Testis (tissue), 3 donors: Measurements from ENCODE around the gene PACSIN2. TPM values are rescaled to one million over a fixed set of nuclear protein-coding genes. Genes with fewer than 3 reads are reported as not detected.

ENCODE experiments used
- DNase-seq: peaks from one replicate; pipeline ENCODE4 v3.0.0-alpha.2; 2019
- H3K27ac ChIP-seq, 2 donors: fragments of 200-600 bp; sonication (generic); one replicate each; pipeline ENCODE4 v1.5.1; 2019
- H3K27me3 ChIP-seq: fragments of 200-600 bp; sonication (generic); one replicate; pipeline ENCODE4 v1.5.1; 2019
- H3K36me3 ChIP-seq: fragments of 200-600 bp; sonication (generic); one replicate; pipeline ENCODE4 v1.5.1; 2017; ENCODE audit warnings: low read depth; ENCODE audit errors: missing control alignments
- H3K4me1 ChIP-seq: fragments of 200-600 bp; sonication (generic); one replicate; pipeline ENCODE4 v1.5.1; 2019
- H3K4me3 ChIP-seq, 2 donors: fragments of 200-600 bp; sonication (generic); one replicate each; pipeline ENCODE4 v1.5.1; 2017 to 2019
- H3K9me3 ChIP-seq: fragments of 200-600 bp; sonication (generic); one replicate; pipeline ENCODE4 v1.5.1; 2017
- POLR2A ChIP-seq: fragments of 450-650 bp; IDR thresholded peaks from one replicate; pipeline ENCODE4 v1.6.1; 2017; ENCODE audit warnings: antibody characterized with exemption, mild to moderate bottlenecking, moderate library complexity
- WGBS, 2 donors: methylation state at CpG; one replicate each; pipeline ENCODE4 v1.1.5; 2018; 5-methylcytosine and 5-hydroxymethylcytosine counted together
- intact Hi-C: fragments of 100-400 bp; cut with DNase I; formaldehyde crosslinking; loops from one replicate; pipeline ENCODE4 v1.15.1; 2023; ENCODE audit warnings: low total_unique reads
- polyA plus RNA-seq: library from polyadenylated mRNA; stranded (reverse); fragments of 350-450 nt; fragmentation: Illumina TruSeq; extraction: RNeasy Lipid Tissue Mini Kit (QIAGEN cat#74804); gene quantifications from one replicate; pipeline ENCODE4 v1.2.3, GENCODE V29; 2014; ENCODE audit warnings: low read depth, low replicate concordance; ENCODE audit not compliant: insufficient read depth
- total RNA-seq, 2 donors: library from RNA; depleted of rRNA; stranded (reverse); fragments of >200 nt; gene quantifications; one replicate each; pipeline ENCODE4 v1.2.3, GENCODE V29; 2016
- TF ChIP-seq, protein P1 (sequence below), 3 experiments: fragments of 450-650 bp in 2 of 3; fragments of 200-600 bp in 1 of 3; sonication (generic) in 1 of 3; IDR thresholded peaks; one replicate each; pipeline ENCODE4 v1.5.1; 2016 to 2019; ENCODE audit warnings: antibody characterized with exemption in 3 of 3, mild to moderate bottlenecking in 2 of 3, moderate library complexity in 1 of 3

The PACSIN2 gene
- total and polyA plus RNA-seq, 3 donors from 2014 or later = 43.5 to 45.6 (median 43.6) TPM

- intact Hi-C loops = no loop called here
- Histone ChIP-seq H3K27me3 (no peaks in the 10 kb centered on the region), H3K27ac (no peak overlapping the region), H3K9me3 (no peaks in the 10 kb centered on the region), H3K36me3 (no peaks in the 10 kb centered on the region), H3K4me1 (peaks cover 28% of the 10 kb centered on the region), H3K4me3 (no peak overlapping the region)
- WGBS, 2 donors = 73 to 81% methylated on average over 13 of the region's 13 CpGs
- TF ChIP-seq POLR2A = no peak
- TF ChIP-seq, protein P1, sequence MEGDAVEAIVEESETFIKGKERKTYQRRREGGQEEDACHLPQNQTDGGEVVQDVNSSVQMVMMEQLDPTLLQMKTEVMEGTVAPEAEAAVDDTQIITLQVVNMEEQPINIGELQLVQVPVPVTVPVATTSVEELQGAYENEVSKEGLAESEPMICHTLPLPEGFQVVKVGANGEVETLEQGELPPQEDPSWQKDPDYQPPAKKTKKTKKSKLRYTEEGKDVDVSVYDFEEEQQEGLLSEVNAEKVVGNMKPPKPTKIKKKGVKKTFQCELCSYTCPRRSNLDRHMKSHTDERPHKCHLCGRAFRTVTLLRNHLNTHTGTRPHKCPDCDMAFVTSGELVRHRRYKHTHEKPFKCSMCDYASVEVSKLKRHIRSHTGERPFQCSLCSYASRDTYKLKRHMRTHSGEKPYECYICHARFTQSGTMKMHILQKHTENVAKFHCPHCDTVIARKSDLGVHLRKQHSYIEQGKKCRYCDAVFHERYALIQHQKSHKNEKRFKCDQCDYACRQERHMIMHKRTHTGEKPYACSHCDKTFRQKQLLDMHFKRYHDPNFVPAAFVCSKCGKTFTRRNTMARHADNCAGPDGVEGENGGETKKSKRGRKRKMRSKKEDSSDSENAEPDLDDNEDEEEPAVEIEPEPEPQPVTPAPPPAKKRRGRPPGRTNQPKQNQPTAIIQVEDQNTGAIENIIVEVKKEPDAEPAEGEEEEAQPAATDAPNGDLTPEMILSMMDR (IDR thresholded peaks at IDR 0.05) = no peak
- DNase-seq = no peak
Observed at GRCh38 chr22:43004362-43005035, 10.4 kb downstream of the PACSIN2 start.

GRCh38 chr22:43002202-43002586 lies 12.8 kb downstream of the PACSIN2 start:
- TF ChIP-seq, protein P1 (IDR thresholded peaks at IDR 0.05) = no peak
- no peak for TF ChIP-seq POLR2A
- no peak for DNase-seq
- H3K9me3 ChIP-seq = no peaks in the 10 kb centered on the region
- H3K4me3 ChIP-seq = no peak overlapping the region
- intact Hi-C loops = no loop called here
- H3K4me1 ChIP-seq = peaks cover 30% of the 10 kb centered on the region
- H3K36me3 ChIP-seq = no peaks in the 10 kb centered on the region
- H3K27me3 ChIP-seq = no peaks in the 10 kb centered on the region
- no peak overlapping the region for H3K27ac ChIP-seq
- WGBS, 2 donors = 34 to 38% methylated on average over 5 of the region's 5 CpGs

- TF ChIP-seq POLR2A = no peak
- TF ChIP-seq, protein P1 (IDR thresholded peaks at IDR 0.05) = no peak
- Histone ChIP-seq H3K36me3 (no peaks in the 10 kb centered on the region), H3K27ac (no peak overlapping the region), H3K4me1 (peaks cover 34% of the 10 kb centered on the region), H3K9me3 (no peaks in the 10 kb centered on the region), H3K27me3 (no peaks in the 10 kb centered on the region), H3K4me3 (no peak overlapping the region)
- intact Hi-C loops = no loop called here
- DNase-seq = no peak
- 56 to 78% methylated on average over 3 of the region's 3 CpGs for WGBS, 2 donors
Observed at GRCh38 chr22:43001271-43002201, 13.4 kb downstream of the PACSIN2 start.

DNA sequence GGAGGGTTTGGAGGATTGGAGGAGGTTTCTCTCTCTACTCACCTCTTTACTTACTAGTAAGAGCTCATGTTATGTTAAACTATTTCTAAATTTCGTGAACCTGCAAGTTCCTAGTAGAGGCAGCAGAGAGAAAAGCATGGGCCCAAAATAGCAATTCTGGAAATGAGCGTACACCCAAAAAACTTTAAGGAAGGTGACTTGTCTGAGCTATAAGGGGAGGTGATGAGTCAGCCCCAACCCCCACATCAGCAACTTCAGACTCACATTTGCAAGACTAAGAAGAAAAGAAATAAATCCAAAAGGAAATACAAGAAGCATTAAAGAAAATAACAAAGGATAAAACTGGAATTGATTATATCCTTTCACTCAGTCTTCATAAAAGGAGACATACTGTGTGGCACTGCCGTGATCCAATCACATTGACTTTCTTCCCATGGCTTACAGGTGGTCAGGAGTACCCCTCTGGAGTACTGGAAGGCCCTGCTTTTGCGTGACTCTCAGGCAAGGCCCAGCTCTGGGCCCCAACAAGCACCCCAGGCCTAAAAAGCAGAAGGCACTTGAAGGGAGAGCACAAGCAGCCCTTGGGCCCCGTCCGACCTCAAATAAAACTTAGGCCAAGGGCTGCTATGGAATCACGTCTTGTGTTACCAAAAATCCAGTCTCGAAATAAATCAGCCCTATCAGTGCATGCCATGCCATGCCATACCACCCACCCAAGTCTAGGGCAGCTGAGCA lies 14.3 kb downstream of the PACSIN2 start:
- no peaks in the 10 kb centered on the region for H3K36me3 ChIP-seq
- intact Hi-C loops = no loop called here
- no peak overlapping the region for H3K27ac ChIP-seq
- H3K4me3 ChIP-seq = no peak overlapping the region
- no peaks in the 10 kb centered on the region for H3K27me3 ChIP-seq
- 75 to 83% methylated on average over 8 of the region's 8 CpGs for WGBS, 2 donors
- DNase-seq = no peak
- no peaks in the 10 kb centered on the region for H3K9me3 ChIP-seq
- H3K4me1 ChIP-seq = peaks cover 34% of the 10 kb centered on the region
- no peak for TF ChIP-seq POLR2A
- TF ChIP-seq, protein P1 (IDR thresholded peaks at IDR 0.05) = no peak
